Right renal pelvis (tissue), 4 donors: ENCODE results near the gene IFITM2. TPM values are rescaled to one million over a fixed set of nuclear protein-coding genes. Genes with fewer than 3 reads are reported as not detected.

Experiments
- DNase-seq, 4 donors: peaks; one replicate each; pipeline ENCODE4 v3.0.0-alpha.2; 2013; ENCODE audit warnings: low read depth in 4 of 4, low spot score in 3 of 4, missing footprints in 1 of 4
- polyA plus RNA-seq, 4 donors: library from polyadenylated mRNA; unstranded; fragments of 120-200 nt; gene quantifications; one replicate each; pipeline ENCODE4 v1.2.1, GENCODE V29; 2013; ENCODE audit not compliant: insufficient read length in 4 of 4

IFITM2 gene
- polyA plus RNA-seq, 4 donors = 194 to 242 (median 224) TPM

DNA sequence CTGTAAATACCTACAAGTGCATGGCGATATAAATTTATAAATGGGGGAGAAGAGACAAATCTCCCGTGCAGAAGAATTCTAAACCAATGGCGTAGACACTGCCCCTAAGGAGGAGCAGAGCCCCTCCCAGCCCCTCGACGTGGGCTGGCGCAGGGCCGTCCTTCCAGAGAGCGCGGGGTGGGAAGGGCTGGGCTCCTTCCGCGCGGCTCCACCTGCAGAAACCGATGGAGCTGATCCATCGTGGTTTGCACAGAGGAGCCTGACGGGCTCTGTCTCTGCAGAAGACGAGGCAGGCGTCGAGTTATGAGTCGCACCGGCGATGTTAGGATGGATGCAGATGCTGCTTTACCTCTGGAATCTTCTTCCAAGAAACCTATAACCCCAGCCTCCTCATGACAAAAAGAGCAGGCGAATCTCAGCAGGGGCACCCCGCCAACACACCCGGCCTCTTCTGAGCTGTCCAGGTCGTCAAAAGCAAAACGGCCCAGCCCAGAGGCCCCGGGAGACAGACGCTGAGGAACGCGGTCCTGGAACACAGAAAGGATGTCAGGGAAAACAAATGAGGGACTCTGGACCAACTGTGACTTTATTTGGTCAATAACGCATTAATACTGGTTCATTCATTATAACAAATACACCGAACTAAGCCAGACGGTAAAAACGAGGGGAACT is 50.6 kb downstream of the IFITM2 start:
- DNase-seq = no peak

Other genes starting within 250 kb of the IFITM2 start
- gene SCGB1C1, start 114.7 kb upstream of the IFITM2 start, polyA plus RNA-seq = 1 to 10 TPM in 1 of 4 donors, under 1 TPM in 1, not detected in 2; 0.83 to 1.3 TPM
- gene BET1L, start 100.4 kb upstream of the IFITM2 start, polyA plus RNA-seq = 10 to 100 TPM; 44.5 to 49.5 (median 47.1) TPM
- gene RIC8A, start 100.1 kb upstream of the IFITM2 start, polyA plus RNA-seq = 10 to 100 TPM; 73.5 to 97.6 (median 81.7) TPM
- gene SIRT3, start 71.5 kb upstream of the IFITM2 start, polyA plus RNA-seq = 10 to 100 TPM; 25.5 to 33.8 (median 30.5) TPM
- gene PSMD13, start 70.8 kb upstream of the IFITM2 start, polyA plus RNA-seq = 100 to 1,000 TPM; 131 to 151 (median 138) TPM
- under 1 TPM; 0.20 to 0.80 (median 0.36) TPM for gene NLRP6, start 29.4 kb upstream of the IFITM2 start, polyA plus RNA-seq
- gene PGGHG, start 18.7 kb upstream of the IFITM2 start, polyA plus RNA-seq = 10 to 100 TPM; 14.8 to 25.7 (median 19.4) TPM
- gene IFITM5, start 8.3 kb upstream of the IFITM2 start, polyA plus RNA-seq = under 1 TPM in 2 of 4 donors, not detected in 2; 0.34 to 0.48 TPM
- 10 to 100 TPM; 34.1 to 44.9 (median 39.9) TPM for gene IFITM1, start 6.2 kb downstream of the IFITM2 start, polyA plus RNA-seq
- gene IFITM3, start 13.0 kb downstream of the IFITM2 start, polyA plus RNA-seq = 100 to 1,000 TPM; 400 to 486 (median 421) TPM
- gene B4GALNT4, start 61.7 kb downstream of the IFITM2 start, polyA plus RNA-seq = 10 to 100 TPM; 57.3 to 83.9 (median 61.4) TPM
- gene PKP3, start 86.4 kb downstream of the IFITM2 start, polyA plus RNA-seq = 1 to 10 TPM; 4.0 to 7.4 (median 5.2) TPM
- 10 to 100 TPM; 33.4 to 64.4 (median 36.7) TPM for gene SIGIRR, start 107.2 kb downstream of the IFITM2 start, polyA plus RNA-seq
- gene ANO9, start 134.2 kb downstream of the IFITM2 start, polyA plus RNA-seq = 10 to 100 TPM in 1 of 4 donors, 1 to 10 TPM in 3; 7.8 to 12.7 (median 9.6) TPM
- gene PTDSS2, start 142.5 kb downstream of the IFITM2 start, polyA plus RNA-seq = 10 to 100 TPM; 30.1 to 41.4 (median 32.5) TPM
- 100 to 1,000 TPM in 1 of 4 donors, 10 to 100 TPM in 3; 80.9 to 120 (median 86.6) TPM for gene RNH1, start 199.4 kb downstream of the IFITM2 start, polyA plus RNA-seq
- 10 to 100 TPM; 39.5 to 57.2 (median 41.2) TPM for gene HRAS, start 227.8 kb downstream of the IFITM2 start, polyA plus RNA-seq
- gene LRRC56, start 229.7 kb downstream of the IFITM2 start, polyA plus RNA-seq = 1 to 10 TPM; 3.3 to 5.2 (median 4.1) TPM